Measurements from ENCODE around the gene DEPDC5.
A peak's percentile ranks its signal among the peaks of the same experiment; 100 is the strongest.

DEPDC5 gene

DNA sequence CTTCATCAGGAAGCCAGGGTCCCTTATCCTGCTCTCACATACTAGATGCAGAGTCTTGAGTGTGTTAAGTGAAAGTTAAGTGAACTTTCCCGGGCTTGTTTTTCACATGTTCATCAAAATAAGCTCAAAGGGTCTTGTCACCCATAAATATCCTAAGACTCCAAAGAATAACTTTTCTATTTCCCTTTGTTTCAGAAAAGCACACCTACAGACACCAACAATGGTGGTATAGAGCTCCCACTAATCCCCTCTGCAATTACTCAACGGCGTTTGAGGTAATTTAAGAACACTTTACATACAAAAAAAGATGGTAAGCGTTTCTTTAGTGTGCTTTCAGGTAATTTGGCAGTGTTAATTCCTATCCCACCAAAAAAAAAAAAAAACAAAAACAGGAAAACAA, 6.4 kb upstream of the DEPDC5 start:
- no peak for DNase-seq (ENCODE audit: low read depth, low spot score)
- no peak overlapping the region for H3K4me3 ChIP-seq (ENCODE audit: low read depth, low read length)
- in situ Hi-C loops (cut with HindIII; ENCODE audit: low sequenced_read_pairs), result no loop called here
- TF ChIP-seq, protein P1, sequence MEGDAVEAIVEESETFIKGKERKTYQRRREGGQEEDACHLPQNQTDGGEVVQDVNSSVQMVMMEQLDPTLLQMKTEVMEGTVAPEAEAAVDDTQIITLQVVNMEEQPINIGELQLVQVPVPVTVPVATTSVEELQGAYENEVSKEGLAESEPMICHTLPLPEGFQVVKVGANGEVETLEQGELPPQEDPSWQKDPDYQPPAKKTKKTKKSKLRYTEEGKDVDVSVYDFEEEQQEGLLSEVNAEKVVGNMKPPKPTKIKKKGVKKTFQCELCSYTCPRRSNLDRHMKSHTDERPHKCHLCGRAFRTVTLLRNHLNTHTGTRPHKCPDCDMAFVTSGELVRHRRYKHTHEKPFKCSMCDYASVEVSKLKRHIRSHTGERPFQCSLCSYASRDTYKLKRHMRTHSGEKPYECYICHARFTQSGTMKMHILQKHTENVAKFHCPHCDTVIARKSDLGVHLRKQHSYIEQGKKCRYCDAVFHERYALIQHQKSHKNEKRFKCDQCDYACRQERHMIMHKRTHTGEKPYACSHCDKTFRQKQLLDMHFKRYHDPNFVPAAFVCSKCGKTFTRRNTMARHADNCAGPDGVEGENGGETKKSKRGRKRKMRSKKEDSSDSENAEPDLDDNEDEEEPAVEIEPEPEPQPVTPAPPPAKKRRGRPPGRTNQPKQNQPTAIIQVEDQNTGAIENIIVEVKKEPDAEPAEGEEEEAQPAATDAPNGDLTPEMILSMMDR (IDR thresholded peaks at IDR 0.05; ENCODE audit: low read depth, low read length), result no peak

- H3K4me3 ChIP-seq (ENCODE audit: low read depth, low read length), result peak overlapping the region; percentile 96
- in situ Hi-C loops (cut with HindIII; ENCODE audit: low sequenced_read_pairs), result no loop called here
- TF ChIP-seq, protein P1 (IDR thresholded peaks at IDR 0.05; ENCODE audit: low read depth, low read length), result no peak
- DNase-seq (ENCODE audit: low read depth, low spot score), result no peak
These were observed 5.3 kb upstream of the DEPDC5 start for GRCh38 chr22:31748490-31748889.

GRCh38 chr22:31749636-31750364, 4.0 kb upstream of the DEPDC5 start, which contains the start of gene PRR14L:
Gene PRR14L (minus strand): TSS chr22:31750132. CDS start chr22:31738860, 11,272 bp downstream.
- peak; percentile 96 for DNase-seq (ENCODE audit: low read depth, low spot score)
- TF ChIP-seq, protein P1 (IDR thresholded peaks at IDR 0.05; ENCODE audit: low read depth, low read length), result peak; percentile 9
- in situ Hi-C loops (cut with HindIII; ENCODE audit: low sequenced_read_pairs), result no loop called here
- peak within 1 kb of the TSS; percentile 96 for H3K4me3 ChIP-seq (ENCODE audit: low read depth, low read length)

DNA sequence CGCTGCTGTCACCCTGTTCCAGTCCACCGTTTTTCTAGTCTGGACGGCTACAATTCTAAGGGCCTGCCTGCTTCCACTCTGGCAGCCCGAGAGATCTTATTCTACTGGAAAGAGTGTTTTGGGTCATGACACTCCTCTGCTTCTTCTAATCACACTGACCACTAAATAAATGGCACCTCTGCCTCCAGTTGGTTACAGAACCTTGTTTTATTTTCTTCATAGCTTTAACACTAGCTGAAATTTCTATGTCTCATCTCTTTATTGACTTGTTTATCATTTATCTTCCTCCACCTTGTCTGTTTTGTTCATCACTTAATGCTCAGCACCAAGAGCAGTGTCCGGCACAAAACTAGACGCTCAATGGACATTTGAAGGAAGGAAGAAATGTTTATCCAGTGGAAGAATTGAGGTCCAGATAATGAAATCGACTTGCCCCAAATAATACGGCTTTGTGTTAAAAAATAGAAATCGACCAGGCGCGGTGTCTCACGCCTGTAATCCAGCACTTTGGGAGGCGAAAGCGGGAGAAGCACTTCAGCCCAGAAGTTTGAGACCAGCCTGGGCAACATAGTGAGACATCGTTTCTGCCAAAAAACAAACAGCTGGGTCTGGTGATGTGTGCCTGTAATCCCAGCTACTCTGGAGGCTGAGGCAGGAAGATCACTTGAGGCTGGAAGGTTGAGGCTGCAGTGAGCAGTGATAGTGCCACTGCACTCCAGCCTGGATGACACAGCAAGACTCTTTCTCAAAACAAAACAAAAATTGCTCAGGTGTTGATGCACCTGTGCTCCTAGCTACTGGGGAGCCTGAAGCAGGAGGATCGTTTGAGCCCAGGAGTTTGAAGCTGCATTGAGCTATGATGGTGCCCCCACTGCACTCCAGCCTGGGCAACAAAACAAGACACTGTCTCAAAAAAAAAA, 3.2 kb upstream of the DEPDC5 start:
- in situ Hi-C loops (cut with HindIII; ENCODE audit: low sequenced_read_pairs), result no loop called here
- no peak for DNase-seq (ENCODE audit: low read depth, low spot score)
- TF ChIP-seq, protein P1 (IDR thresholded peaks at IDR 0.05; ENCODE audit: low read depth, low read length), result no peak
- H3K4me3 ChIP-seq (ENCODE audit: low read depth, low read length), result peak overlapping the region; percentile 96

DNA sequence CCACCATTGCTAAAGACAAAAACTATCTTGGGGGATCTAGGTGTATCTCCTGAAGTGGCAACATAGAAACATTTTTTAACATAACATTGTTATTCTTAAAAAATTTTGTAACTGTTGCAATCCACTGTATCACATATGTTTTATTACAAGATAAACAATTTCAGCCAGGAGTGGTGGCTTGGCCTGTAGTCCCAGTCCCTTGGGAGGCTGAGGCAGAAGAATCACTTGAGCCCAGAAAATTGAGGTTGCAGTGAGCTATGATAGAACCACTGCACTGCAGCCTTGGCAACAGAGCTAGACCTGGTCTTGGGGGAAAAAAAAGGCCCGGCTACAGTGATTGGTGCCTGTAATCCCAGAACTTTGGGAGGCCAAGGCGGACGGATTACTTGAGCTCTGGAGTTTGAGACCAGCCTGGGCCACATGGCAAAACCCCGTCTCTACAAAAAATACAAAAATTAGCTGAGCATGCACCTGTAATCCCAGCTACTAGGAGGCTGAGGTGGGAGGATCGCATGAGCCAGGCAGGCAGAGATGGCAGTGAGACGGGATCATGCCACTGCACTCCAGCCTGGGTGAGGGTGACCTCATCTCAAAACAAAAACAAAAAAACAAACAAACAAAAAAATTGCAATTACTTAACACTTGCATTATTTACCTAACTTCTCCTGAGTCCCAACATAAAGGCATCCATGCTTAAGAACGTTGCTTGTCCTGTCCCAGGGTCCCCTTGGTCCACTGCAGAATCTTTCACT, 1.5 kb upstream of the DEPDC5 start:
- in situ Hi-C loops (cut with HindIII; ENCODE audit: low sequenced_read_pairs), result no loop called here
- TF ChIP-seq, protein P1 (IDR thresholded peaks at IDR 0.05; ENCODE audit: low read depth, low read length), result no peak
- H3K4me3 ChIP-seq (ENCODE audit: low read depth, low read length), result no peak overlapping the region
- DNase-seq (ENCODE audit: low read depth, low spot score), result no peak

DNA sequence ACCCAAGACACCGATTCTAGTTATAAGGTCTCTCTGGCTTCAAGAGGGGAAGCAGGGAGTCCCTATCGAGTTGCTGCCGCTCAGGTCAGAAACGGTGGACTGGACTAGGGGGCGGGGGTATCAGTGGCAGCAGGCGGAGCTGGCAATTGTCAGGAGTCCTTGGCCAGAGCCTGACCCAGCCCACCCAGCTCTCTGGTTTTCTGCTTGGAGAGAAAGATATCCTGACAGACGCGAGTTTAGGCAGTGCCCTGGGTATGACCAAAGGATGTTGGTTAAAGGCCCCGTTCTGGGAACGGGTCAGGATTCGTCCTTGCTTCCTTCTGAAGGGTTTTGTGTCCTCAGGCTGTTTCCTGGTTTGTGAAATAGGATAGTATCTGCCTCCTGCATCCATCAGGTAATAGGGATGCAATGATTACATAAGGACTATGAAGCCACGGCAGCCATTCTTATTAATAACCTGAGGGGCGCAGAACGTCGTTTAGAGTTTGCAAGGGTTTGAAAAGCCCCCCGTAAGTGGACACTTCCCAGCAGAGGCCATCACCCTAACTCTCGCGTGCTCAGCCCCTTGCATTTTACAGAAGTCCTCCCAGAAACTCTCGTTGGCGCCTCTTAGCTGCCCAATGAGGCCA, 700 bp upstream of the DEPDC5 start:
- peak; percentile 6 for DNase-seq (ENCODE audit: low read depth, low spot score)

More for the DNA sequence above, 700 bp upstream of the DEPDC5 start:
- in situ Hi-C loops (cut with HindIII; ENCODE audit: low sequenced_read_pairs), result no loop called here
- peak overlapping the region; percentile 47 for H3K4me3 ChIP-seq (ENCODE audit: low read depth, low read length)
- TF ChIP-seq, protein P1 (IDR thresholded peaks at IDR 0.05; ENCODE audit: low read depth, low read length), result no peak

Data from astrocyte of the spinal cord (primary cell).